AG04450 (cell line): Measurements from ENCODE around the gene CEP162. TPM values are rescaled to one million over a fixed set of nuclear protein-coding genes. Genes with fewer than 3 reads are reported as not detected.

Experiments used
- CTCF ChIA-PET: fragments of 300-600, 350-600 bp; formaldehyde crosslinking; extraction: SDS; loops from one replicate; lab custom pipeline; 2022; ENCODE audit warnings: antibody characterized with exemption, inconsistent platforms; lab: Charles Lee
- POLR2A ChIA-PET: fragments of 350-600 bp; formaldehyde crosslinking; extraction: SDS; loops from one replicate; lab custom pipeline; 2021; ENCODE audit warnings: antibody characterized with exemption, inconsistent platforms; lab: Yijun Ruan, JAX
- DNase-seq: peaks from one replicate; pipeline ENCODE4 v3.0.0-alpha.2; 2011; ENCODE audit warnings: low read depth, low spot score
- H3K27ac ChIP-seq: one replicate; pipeline ENCODE4 v1.5.1; 2012; ENCODE audit warnings: low read depth, low read length, control low read depth
- H3K27me3 ChIP-seq: one replicate; pipeline ENCODE4 v1.6.0; 2012; ENCODE audit warnings: low read length; ENCODE audit not compliant: control insufficient read depth, insufficient read depth
- H3K4me3 ChIP-seq: 2 replicates; pipeline ENCODE4 v1.5.1; 2011; ENCODE audit warnings: mild to moderate bottlenecking, low read depth, low read length, control low read depth
- H3K9me3 ChIP-seq: 2 replicates; pipeline ENCODE4 v1.5.1; 2012; ENCODE audit warnings: low read length; ENCODE audit not compliant: control insufficient read depth, insufficient read depth
- polyA plus RNA-seq: library from polyadenylated mRNA; depleted of rRNA; stranded (reverse); fragments of >200 nt; gene quantifications from 2 replicates; pipeline ENCODE4 v1.2.3, GENCODE V29; 2011
- TF ChIP-seq, protein P1 (sequence below): IDR thresholded peaks from 2 replicates; pipeline ENCODE4 v1.5.1; 2011; ENCODE audit warnings: low read depth, low read length, control low read depth, inconsistent platforms

CEP162 gene
- polyA plus RNA-seq, 1 experiment = 5.3 TPM

DNA sequence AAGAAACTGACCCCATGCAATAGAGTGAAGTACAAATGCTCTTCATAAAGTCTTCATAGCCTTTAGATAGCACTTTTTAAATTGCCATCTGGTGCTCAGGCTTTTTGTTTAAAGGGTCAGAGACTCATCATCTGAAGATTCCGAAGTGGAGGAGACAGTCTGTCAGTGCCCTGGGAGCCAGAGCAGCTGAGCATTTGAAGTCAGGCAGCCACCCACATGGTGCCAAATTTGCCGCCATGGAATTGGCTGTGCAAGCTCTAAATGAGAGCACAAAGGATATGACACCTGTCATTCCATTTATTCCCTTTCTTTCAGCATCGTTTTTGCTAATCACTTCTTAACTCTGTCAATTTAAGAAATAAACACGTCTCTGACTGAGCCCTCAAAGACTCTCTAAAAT lies 32.8 kb upstream of the CEP162 start:
- DNase-seq = no peak
- ChIA-PET POLR2A (no interaction called here), CTCF (interaction anchor here (0.7 to 1.4 kb wide), 2 partner anchors 32 to 1911 kb away, joined by 3 read pairs; partner anchors contain the start of gene CEP162)
- Histone ChIP-seq H3K4me3 (no peak overlapping the region), H3K27me3 (no peaks in the 10 kb centered on the region), H3K9me3 (no peaks in the 10 kb centered on the region), H3K27ac (no peak overlapping the region)
- TF ChIP-seq, protein P1, sequence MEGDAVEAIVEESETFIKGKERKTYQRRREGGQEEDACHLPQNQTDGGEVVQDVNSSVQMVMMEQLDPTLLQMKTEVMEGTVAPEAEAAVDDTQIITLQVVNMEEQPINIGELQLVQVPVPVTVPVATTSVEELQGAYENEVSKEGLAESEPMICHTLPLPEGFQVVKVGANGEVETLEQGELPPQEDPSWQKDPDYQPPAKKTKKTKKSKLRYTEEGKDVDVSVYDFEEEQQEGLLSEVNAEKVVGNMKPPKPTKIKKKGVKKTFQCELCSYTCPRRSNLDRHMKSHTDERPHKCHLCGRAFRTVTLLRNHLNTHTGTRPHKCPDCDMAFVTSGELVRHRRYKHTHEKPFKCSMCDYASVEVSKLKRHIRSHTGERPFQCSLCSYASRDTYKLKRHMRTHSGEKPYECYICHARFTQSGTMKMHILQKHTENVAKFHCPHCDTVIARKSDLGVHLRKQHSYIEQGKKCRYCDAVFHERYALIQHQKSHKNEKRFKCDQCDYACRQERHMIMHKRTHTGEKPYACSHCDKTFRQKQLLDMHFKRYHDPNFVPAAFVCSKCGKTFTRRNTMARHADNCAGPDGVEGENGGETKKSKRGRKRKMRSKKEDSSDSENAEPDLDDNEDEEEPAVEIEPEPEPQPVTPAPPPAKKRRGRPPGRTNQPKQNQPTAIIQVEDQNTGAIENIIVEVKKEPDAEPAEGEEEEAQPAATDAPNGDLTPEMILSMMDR = no peak

DNA sequence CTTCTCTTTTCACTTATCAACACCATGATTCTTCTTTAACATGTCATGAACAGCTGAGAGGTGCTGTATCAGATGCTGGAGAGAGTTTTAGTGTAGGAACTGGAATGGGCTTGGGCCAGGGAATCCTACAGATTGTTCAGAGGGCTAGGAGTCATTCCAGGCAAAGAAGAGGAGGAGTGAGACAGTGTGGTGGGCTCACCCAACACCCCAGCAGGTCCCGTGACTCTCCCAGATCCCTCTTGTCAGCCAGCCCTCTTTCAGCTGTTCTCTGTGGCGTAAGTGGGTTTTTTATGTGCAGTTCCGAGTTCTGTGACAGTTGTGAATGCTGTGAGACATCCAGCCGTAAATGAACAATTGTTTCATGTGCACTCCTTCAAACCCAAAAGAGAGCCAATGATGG lies 31.4 kb upstream of the CEP162 start:
- no peaks in the 10 kb centered on the region for H3K9me3 ChIP-seq
- POLR2A ChIA-PET = no interaction called here
- no peaks in the 10 kb centered on the region for H3K27me3 ChIP-seq
- no peak overlapping the region for H3K4me3 ChIP-seq
- CTCF ChIA-PET = interaction anchor here (0.7 kb wide), 1 partner anchor 38 kb away, joined by 3 read pairs; no protein-coding TSS in a partner anchor
- H3K27ac ChIP-seq = no peak overlapping the region
- DNase-seq = no peak
- TF ChIP-seq, protein P1 = no peak

- no peak for DNase-seq
- H3K4me3 ChIP-seq = peak overlapping the region; percentile 10
- ChIA-PET POLR2A (no interaction called here), CTCF (interaction anchor here (0.7 kb wide), 1 partner anchor 38 kb away, joined by 3 read pairs; no protein-coding TSS in a partner anchor)
- TF ChIP-seq, protein P1 = no peak
- H3K27me3 ChIP-seq = no peaks in the 10 kb centered on the region
- H3K27ac ChIP-seq = no peak overlapping the region
- no peaks in the 10 kb centered on the region for H3K9me3 ChIP-seq
These were observed 30.8 kb upstream of the CEP162 start for GRCh38 chr6:84258268-84258667.

GRCh38 chr6:84255641-84256040 lies 28.2 kb upstream of the CEP162 start:
- ChIA-PET CTCF (no interaction called here), POLR2A (no interaction called here)
- Histone ChIP-seq H3K9me3 (no peaks in the 10 kb centered on the region), H3K27ac (no peak overlapping the region), H3K27me3 (no peaks in the 10 kb centered on the region), H3K4me3 (no peak overlapping the region)
- TF ChIP-seq, protein P1 = no peak
- no peak for DNase-seq

DNA sequence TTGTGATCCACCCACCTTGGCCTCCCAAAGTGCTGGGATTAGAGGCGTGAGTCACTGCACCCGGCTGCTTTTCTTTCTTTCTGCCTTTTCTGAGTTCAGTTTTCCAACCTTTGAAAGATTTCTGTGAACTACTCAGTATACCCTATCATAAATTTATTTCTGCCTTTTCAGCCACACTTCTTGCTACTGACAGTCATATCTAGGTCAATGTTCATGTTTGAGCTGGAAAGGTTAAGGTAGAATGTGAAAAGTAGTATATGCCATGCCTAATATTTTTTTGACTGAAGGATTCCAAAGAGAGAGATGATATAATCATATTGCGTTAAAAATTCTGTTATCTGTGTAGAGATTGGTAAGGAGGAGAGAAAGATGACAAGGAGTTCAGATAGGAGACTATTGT lies 25.9 kb upstream of the CEP162 start:
- no peak overlapping the region for H3K27ac ChIP-seq
- H3K9me3 ChIP-seq = no peaks in the 10 kb centered on the region
- TF ChIP-seq, protein P1 = no peak
- H3K4me3 ChIP-seq = no peak overlapping the region
- CTCF ChIA-PET = no interaction called here
- POLR2A ChIA-PET = no interaction called here
- no peak for DNase-seq
- no peaks in the 10 kb centered on the region for H3K27me3 ChIP-seq
